Skin of body (tissue), 2 donors: ENCODE measurements around the gene CENPH. TPM values are rescaled to one million over a fixed set of nuclear protein-coding genes. Genes with fewer than 3 reads are reported as not detected.
"Not testable (repeated sequence)": the region's sequence is repeated elsewhere in the genome, so short reads cannot be mapped to it uniquely, and the experiment has no call there.

Source experiments
- DNase-seq: peaks from one replicate; lab custom pipeline; 2025; lab: John Stamatoyannopoulos, UW
- total RNA-seq: library from RNA; depleted of rRNA; stranded (reverse); fragments of >200 nt; gene quantifications from one replicate; pipeline ENCODE4 v1.2.3, GENCODE V29; 2014

CENPH gene, protein sequence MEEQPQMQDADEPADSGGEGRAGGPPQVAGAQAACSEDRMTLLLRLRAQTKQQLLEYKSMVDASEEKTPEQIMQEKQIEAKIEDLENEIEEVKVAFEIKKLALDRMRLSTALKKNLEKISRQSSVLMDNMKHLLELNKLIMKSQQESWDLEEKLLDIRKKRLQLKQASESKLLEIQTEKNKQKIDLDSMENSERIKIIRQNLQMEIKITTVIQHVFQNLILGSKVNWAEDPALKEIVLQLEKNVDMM
- total RNA-seq = 8.7 TPM

DNA sequence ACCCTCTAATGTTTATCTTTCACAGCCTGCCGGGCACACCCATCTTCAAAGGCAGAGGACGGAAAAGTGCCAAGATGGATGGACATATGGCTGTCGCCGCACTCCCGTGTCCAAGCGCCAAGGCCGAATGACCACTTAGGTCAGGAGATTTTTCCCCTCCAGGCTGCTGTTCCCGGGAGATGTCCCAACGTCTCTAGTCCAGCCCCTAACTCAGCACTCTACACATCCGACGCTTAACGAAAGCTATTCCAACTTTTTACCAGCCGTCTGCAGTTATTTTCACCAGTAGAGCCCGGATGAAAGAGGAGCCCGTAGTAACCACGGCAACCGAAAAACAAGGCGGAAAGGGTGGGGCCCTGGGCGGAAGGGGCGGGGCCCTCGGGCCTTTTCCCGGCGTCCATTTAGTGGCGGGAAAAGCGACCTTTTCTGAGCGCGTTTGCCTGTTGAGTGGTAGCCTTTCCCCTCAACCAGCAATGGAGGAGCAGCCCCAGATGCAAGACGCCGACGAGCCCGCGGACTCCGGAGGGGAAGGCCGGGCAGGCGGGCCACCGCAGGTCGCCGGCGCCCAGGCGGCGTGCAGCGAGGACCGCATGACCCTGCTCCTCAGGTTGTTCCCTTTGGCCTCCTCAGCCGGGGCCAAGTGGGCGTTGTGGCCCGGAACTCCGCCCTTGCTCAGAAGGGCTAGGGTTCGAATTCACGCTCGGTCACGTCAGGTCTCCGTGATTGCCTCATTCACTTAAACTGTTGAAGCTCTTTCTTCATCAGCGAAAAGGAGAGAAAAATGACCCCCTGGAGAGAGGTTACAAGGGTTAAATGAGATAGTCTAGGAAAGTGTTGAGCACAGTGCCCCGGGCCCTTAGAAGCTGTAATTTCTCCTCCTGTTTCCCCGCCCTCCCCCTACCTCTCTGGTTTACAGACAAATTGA lies at the start of gene CENPH:
TSS of gene CENPH (plus strand) at position 422 of the 925 bp plus-strand sequence. CDS start at position 474, 52 bp downstream.
- DNase-seq = peak; percentile 92

DNA sequence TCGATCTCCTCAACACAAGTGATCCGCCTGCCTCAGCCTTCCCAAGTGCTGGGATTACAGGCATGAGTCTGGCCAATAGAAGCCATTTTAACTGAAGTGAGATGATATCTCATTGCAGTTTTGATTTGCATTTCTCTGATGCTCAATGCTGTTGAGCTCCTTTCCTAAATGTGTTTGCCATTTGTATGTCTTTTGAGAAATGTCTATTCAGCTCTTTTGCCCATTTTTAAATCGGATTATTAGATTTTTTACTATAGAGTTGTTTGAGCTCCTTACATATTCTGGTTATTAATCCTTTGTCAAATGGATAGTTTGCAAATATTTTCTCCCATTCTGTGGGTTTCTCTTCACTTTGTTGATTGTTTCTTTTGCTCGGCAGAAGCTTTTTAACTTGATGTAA lies 49.1 kb upstream of the CENPH start:
- not testable (repeated sequence) for DNase-seq

DNA sequence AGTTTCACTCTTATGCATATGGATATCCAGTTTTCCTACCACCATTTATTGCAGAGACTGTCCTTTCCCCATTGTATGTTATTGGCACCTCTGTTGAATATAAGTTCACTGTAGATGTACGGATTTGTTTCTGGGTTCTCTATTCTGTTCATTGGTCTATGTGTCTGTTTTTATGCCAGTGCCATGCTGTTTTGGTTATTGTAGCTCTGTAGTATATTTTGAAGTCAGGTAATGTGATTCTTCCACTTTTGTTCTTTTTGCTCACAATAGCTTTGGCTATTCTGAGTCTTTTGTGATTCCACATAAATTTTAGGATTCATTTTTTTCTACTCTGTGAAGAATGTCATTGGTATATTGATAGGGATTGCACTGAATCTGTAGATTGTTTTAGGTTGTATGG lies 48.6 kb upstream of the CENPH start:
- no peak for DNase-seq

DNA sequence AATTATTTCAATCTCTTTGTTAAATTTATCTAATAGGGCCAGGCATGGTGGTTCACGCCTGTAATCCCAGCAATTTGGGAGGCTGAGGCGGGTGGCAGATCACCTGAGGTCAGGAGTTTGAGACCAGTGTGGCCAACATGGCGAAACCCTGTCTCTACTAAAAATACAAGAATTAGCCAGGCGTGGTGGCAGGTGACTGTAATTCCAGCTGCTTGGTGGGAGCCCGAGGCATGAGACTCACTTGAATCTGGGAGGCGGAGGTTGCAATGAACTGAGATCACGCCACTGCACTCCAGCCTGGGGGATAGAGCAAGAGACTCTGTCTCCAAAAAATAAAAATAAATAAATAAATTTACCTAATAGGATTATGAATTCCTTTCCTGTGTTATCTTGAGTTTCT lies 40.8 kb upstream of the CENPH start:
- DNase-seq = not testable (repeated sequence)

DNA sequence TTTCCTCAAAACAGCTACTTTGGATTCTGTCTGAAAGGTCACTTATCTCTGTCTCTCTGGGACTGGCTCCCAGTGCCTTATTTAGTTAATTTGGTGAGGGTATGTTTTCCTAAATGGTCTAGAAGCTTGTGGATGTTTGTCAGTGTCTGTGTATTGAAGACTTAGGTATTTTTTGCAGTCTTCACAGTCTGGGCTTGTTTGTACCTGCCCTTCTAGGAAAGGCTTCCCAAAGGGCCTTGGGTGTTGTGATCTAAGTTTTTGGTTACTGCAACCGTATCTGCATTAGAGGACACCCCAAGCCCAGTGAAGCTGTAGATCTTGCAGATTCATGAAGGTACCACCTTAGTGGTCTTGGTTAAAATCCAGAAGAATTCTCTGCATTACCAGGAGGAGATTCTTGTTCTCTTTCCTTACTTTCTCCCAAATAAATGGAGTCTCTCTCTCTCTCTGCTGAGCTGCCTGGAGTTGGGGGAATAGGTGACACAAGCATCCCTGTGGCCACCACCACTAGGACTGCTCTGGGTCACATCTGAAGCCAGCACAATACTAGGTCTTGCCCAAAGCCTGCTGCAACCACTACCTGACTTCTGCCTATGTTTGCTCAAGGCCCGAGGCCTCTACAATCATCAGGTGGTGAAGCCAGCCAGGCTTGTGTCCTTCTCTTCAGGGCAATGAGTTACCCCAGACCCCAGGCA lies 40.3 kb upstream of the CENPH start:
- DNase-seq = no peak

DNA sequence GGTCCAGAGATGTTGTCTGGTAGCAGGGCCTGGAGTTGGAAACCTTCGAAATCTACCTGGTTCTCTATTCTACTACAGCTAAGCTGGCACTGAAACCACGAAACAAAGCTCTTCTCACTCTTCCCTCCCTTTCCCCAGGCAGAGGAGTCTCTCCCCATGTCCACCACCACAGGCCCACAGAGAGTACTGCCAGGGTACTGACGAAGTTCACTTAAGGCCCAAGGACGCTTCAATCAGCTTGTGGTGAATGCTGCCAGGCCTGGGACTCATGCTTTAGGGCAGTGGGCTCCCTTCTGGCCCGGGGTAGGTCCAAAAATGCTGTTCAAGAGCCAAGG lies 39.7 kb upstream of the CENPH start:
- no peak for DNase-seq

DNA sequence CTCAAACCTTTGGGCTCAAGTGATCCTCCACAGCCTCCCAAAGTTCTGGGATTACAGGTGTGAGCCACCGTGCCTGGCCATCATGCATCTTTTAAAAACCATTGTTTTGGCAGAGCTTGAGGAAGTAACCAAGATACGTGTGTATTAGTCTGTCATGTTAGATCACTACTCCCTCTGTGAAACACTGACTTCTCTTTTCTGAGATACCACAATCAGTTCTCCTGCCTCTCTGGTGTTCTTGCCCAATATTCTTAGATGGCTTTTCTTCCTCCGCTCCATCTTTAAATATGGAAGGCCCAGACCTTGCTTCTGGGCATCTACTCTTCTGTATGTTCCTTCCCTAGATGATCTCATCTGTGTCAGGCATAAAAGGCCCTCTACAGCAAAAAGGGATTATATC lies 36.7 kb upstream of the CENPH start:
- DNase-seq = no peak

DNA sequence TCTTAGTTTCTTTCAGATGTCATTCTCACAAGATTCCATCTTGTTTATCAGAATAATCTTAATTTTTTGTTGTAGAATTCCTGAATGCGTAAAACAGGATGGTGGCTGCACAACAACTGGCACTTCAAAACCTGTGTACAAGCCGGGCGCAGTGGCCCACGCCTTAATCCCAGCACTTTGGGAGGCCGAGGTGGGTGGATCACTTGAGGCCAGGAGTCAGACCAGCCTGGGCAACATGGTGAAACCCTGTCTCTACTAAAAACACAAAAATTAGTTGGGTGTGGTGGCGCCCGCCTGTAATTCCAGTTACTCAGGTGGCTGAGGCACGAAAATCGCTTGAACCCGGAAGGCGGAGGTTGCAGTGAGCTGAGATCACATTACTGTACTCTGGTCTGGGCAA lies 32.9 kb upstream of the CENPH start:
- no peak for DNase-seq

DNA sequence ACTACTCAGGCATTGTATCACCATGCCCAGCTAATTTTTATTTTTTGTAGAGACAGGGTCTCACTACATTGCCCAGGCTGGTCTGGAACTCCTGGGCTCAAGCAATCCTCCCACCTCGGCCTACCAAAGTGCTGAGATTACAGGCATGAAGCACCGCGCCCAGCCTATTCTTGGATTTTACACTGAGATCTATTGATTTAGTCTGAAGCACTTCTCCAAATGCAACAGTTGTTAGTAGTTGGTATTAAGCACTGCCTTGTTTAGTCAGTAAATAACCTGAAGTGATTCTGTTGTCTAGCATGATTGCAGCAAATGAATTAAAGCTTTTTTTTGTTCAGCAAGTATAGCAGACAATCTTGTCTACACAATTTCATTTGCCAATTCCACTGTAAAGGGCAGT lies 31.3 kb upstream of the CENPH start:
- no peak for DNase-seq

DNA sequence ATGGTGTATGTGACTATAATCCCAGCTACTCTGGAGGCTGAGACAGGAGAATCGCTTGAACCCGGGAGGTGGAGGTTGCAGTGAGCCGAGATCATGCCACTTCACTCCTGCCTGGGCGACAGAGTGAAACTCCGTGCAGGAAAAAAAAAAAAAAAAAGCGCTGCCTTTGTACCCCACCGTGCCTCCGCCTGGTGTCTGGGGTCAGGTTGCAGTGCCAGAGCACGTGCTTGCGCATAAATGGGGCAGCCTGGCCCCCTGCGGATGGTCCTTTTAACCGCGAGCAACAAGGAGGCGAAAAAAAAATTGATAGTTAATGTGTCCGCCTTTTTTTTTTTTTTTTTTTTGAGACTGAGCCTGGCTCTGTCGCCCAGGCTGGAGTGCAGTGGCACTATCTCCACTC lies 28.7 kb upstream of the CENPH start:
- no peak for DNase-seq

DNA sequence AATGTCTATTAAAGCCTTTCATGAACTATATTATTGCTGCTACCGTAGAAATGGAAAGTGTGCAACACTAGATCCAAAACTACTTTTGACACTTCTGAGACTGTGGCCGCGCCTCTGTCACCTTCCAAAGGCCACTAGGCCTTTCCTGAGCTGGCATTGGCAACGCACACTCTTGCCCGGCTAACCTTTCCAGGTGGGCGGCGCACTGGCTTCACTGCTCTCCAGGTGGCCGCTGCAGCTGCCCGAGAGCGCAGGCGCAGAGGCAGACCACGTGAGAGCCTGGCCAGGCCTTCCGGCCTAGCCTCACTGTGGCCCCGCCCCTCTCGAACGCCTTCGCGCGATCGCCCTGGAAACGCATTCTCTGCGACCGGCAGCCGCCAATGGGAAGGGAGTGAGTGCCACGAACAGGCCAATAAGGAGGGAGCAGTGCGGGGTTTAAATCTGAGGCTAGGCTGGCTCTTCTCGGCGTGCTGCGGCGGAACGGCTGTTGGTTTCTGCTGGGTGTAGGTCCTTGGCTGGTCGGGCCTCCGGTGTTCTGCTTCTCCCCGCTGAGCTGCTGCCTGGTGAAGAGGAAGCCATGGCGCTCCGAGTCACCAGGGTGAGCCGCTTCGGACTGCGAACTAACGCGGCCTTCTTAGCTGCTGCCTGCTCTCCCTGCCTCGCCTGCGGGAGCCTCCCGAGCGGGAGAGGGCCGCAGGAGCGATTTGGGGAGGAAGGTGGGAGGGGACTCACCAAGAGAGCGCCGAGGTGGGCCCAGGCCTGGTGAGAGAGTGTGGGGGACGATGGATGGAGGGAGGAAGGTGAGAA lies 22.5 kb upstream of the CENPH start, which contains the start of gene CCNB1:
TSS of gene CCNB1 (plus strand) at position 465 of the 807 bp plus-strand sequence. CDS start at position 578, 113 bp downstream.
- peak; percentile 96 for DNase-seq

DNA sequence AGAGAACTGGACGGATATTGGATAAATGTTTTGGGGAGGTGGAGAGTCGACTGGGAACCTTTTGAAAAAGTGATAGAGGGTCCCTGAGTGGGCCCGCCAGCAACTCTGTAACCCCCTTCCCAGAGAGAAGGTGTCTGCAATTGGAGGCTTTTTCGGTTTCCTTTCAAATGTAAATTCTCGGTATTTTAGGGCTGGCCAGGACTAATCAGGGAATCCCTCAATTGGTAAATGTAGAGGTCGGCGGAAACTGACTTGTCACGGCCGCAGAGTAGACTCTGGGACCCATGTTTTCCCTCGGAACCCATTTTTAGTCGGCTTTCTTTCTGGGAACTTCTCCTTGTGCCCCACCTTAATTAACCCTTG lies 21.9 kb upstream of the CENPH start:
- DNase-seq = no peak

DNA sequence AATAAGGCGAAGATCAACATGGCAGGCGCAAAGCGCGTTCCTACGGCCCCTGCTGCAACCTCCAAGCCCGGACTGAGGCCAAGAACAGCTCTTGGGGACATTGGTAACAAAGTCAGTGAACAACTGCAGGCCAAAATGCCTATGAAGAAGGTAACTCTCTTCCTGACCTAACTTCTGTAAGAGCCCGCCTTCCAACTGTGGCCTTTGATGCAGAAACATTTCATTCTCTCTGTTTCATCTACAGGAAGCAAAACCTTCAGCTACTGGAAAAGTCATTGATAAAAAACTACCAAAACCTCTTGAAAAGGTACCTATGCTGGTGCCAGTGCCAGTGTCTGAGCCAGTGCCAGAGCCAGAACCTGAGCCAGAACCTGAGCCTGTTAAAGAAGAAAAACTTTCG lies 21.5 kb upstream of the CENPH start:
- DNase-seq = no peak

DNA sequence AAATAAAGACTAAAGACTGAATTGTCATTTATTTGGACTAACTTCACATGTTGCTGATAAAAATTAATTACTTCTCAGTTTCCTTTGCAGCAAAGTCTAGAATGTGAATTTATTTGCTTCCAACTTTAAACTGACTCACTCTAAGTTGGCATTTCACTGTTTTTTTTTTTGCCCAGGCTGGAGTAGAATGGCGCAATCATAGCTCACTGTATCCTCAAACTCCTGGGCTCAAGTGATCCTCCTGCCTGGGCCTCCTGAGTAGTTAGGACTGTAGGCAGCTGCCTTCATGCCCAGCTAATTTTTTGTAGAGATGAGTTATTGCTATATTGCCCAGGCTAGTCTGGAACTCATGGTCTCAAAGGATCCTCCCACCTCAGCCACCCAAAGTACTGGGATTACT lies 18.9 kb upstream of the CENPH start:
- DNase-seq = no peak

DNA sequence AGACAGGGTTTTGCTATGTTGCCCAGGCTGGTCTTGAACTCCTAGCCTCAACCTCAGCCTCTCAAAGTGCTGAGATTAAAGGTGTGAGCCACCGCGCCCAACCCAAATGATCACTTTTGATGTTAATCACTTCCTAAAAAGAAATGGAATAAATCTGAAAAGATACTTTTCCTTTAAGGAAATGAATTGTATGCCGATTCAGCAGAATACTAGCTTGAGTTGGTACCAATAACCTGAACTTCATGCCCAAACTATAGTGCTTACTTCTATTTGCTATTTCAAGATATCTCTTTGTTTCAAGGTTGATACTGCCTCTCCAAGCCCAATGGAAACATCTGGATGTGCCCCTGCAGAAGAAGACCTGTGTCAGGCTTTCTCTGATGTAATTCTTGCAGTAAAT lies 18.4 kb upstream of the CENPH start:
- no peak for DNase-seq

DNA sequence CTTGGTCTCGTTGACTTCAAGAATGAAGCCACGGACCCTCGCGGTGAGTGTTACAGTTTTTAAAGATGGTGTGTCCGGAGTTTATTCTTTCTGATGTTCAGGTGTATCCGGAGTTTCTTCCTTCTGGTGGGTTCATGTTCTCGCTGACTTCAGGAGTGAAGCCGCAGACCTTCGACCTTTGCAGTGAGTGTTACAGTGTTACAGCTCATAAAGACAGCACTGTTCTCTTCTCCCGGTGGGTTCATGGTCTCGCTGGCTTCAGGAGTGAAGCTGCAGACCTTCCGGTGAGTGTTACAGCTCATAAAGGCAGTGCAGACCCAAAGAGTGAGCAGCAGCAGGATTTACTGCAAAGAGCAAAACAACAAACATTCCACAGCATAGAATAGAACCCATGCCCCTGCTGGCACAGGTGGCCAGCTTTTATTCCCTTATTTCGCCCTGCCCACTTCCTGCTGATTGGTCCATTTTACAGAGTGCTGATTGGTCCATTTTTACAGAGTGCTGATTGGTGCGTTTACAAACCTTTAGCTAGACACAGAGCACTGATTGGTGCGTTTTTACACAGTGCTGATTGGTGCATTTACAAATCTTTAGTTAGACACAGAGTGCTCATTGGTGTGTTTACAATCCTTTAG lies 7.6 kb upstream of the CENPH start:
- DNase-seq = not testable (repeated sequence)

DNA sequence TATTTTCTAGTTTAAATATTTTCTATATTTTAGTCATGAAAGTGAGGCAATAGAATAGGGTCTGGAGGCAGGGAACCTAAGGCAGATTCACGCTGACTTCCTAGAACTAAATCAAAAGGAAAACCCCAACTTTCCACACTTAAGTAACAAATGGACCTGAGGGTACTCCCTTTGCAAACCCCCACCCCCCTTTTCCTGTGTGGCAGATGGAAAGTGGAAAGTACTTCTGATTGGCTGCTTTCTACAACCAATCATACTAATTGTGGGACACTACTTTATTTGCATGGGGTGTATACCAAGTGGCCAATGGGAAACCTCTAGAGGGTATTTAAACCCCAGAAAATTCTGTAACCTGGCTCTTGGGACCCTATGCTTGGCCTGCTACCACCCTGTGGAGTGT lies 4.8 kb upstream of the CENPH start:
- no peak for DNase-seq

DNA sequence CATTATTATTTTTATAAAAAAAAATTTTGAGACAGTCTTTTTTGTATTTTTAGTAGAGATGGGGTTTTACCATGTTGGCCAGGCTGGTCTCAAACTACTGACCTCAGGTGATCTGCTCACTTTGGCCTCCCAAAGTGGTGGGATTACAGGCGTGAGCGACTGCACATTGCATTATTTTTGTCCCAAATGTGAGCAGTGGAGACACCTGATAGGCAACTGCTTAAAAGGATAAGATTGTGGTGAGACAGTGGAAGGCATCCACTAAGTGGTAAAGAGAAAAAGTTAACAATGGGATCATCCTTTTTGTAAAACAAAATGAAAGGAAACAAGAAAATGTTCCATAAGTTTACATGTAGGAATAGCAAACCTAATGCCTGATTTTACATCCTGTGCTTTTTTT lies 2.0 kb upstream of the CENPH start:
- no peak for DNase-seq

DNA sequence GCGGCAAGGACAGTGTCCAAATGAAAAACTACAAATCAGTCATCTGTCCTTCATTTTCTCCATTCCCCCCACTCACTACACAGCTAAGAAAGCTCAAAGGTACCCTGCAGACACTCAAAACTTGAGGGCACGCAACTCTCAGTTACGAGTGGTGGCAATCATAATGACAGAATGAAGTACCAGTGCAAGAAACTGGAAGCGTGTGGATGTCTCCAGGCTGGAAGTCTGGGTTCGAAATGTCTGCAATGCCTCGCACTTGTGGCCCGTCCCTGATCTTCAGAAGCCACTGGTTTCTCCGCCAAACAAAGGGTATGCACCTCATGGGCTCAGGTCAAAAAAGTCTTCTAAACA lies 597 bp upstream of the CENPH start:
- DNase-seq = peak; percentile 53

DNA sequence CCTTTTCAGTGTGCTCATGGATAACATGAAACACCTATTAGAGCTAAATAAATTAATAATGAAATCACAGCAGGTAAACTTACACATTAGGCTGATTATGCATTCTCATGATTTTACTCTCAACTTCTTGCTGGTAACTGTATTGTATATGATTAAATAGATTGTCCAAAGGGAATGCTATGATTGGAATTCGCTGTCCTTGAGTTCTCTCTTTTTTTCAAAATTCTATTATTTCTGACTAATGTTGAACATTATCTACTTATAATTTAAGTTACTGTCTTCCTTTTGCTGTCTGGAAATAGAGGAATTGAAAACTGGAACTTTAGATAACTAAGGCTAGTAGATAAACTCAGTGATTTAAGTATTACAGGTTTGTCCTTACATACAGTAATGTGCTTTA lies 13.1 kb downstream of the CENPH start:
- no peak for DNase-seq

DNA sequence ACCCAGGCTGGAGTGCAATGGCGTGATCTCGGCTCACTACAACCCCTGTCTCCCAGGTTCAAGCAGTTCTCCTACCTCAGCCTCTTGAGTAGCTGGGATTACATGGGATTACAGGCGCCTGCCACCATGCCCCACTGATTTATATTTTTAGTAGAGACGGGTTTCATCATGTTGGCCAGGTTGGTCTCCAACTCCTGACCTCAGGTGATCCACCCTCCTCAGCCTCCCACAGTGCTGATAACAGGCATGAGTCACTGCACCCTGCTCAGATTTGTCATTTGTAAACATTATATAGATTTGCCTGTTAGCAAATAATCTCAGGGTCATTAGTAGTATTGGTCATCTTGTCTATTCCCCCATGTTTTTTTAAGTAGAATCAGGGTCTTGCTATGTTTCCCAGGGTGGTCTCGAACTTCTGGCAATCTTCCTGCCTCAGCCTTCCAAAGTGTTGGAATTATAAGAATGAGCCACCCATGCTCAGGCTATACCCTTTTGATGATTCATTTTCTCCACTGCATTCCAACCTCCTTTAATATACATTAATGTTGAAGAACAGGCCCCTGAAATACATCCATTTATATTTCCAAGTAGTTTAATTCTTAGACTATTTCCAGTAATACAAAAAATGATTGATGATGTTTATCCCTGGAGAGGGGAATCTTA lies 17.3 kb downstream of the CENPH start:
- no peak for DNase-seq
